ENCODE data around the gene POLR3E. TPM values are rescaled to one million over a fixed set of nuclear protein-coding genes. Genes with fewer than 3 reads are reported as not detected.

POLR3E gene
- polyA plus RNA-seq, 1 donor (not counting 4 experiments of a cell fraction or from before 2014, with no cell fraction given), result 74.0 TPM

- peaks cover 23 to 25% of the 10 kb centered on the region in 2 experiments for H3K36me3 ChIP-seq (ENCODE audit: control insufficient read depth in 2 of 2, extremely low read depth in 1 of 2, insufficient read depth in 2 of 2, low read length in 2 of 2)
Measured at GRCh38 chr16:22255335-22255734, 41.9 kb upstream of the POLR3E start.

GRCh38 chr16:22257440-22257839 is 39.8 kb upstream of the POLR3E start:
- no peak for DNase-seq (ENCODE audit: low read depth, low spot score)
- Histone ChIP-seq H3K27ac (ENCODE audit: control insufficient read depth, insufficient read depth, low read length) (no peak overlapping the region), H3K9ac (ENCODE audit: control insufficient read depth, extremely low read depth, insufficient read depth, low read length) (no peak overlapping the region), H3K4me3 (ENCODE audit: control insufficient read depth in 2 of 3, extremely low read depth in 1 of 3, insufficient read depth in 2 of 3, low read depth in 1 of 3, low read length in 3 of 3) (no peak overlapping the region), H3K4me2 (ENCODE audit: control insufficient read depth, extremely low read depth, insufficient read depth, low read depth, low read length) (no peak overlapping the region), H4K20me1 (ENCODE audit: control insufficient read depth, extremely low read depth, insufficient read depth, low read length) (no peaks in the 10 kb centered on the region), H3K9me3 (ENCODE audit: control insufficient read depth, low read depth, low read length) (no peaks in the 10 kb centered on the region), H3K9me1 (ENCODE audit: control insufficient read depth, extremely low read depth, insufficient read depth, low read length) (no peaks in the 10 kb centered on the region), H2AFZ (ENCODE audit: control insufficient read depth, low read length) (no peak overlapping the region), H3K79me2 (ENCODE audit: control insufficient read depth, insufficient read depth, low read length) (no peaks in the 10 kb centered on the region), H3K27me3 (ENCODE audit: control insufficient read depth, extremely low read depth, insufficient read depth, low read length) (no peaks in the 10 kb centered on the region), H3K4me1 (ENCODE audit: control insufficient read depth, extremely low read depth, insufficient read depth, low read length) (no peaks in the 10 kb centered on the region), H3K36me3 (ENCODE audit: control insufficient read depth in 2 of 2, extremely low read depth in 1 of 2, insufficient read depth in 2 of 2, low read length in 2 of 2) (peaks cover 22 to 26% of the 10 kb centered on the region in 2 experiments)
- dilution Hi-C loops (cut with MboI; ENCODE audit: extremely low pct_ligation_motif_present, low sequenced_read_pairs), result no loop called here
- TF ChIP-seq EZH2 (IDR thresholded peaks at IDR 0.05; ENCODE audit: low read length) (no peak), CTCF (optimal IDR thresholded peaks at IDR 0.05 in 1 of 3, IDR thresholded peaks at IDR 0.05 in 1 of 3, conservative IDR thresholded peaks at IDR 0.05 in 1 of 3; ENCODE audit: extremely low read depth in 1 of 3, insufficient read depth in 2 of 3, low read length in 3 of 3) (no peak)
- FAIRE-seq, result no peak

More at GRCh38 chr16:22255335-22255734, 41.9 kb upstream of the POLR3E start:
- no peak for TF ChIP-seq EZH2 (IDR thresholded peaks at IDR 0.05; ENCODE audit: low read length)
- no peak for TF ChIP-seq CTCF (optimal IDR thresholded peaks at IDR 0.05 in 1 of 3, IDR thresholded peaks at IDR 0.05 in 1 of 3, conservative IDR thresholded peaks at IDR 0.05 in 1 of 3; ENCODE audit: extremely low read depth in 1 of 3, insufficient read depth in 2 of 3, low read length in 3 of 3)
- DNase-seq (ENCODE audit: low read depth, low spot score), result no peak
- Histone ChIP-seq H3K4me3 (ENCODE audit: control insufficient read depth in 2 of 3, extremely low read depth in 1 of 3, insufficient read depth in 2 of 3, low read depth in 1 of 3, low read length in 3 of 3) (no peak overlapping the region), H3K9me3 (ENCODE audit: control insufficient read depth, low read depth, low read length) (no peaks in the 10 kb centered on the region), H3K4me1 (ENCODE audit: control insufficient read depth, extremely low read depth, insufficient read depth, low read length) (no peaks in the 10 kb centered on the region), H3K79me2 (ENCODE audit: control insufficient read depth, insufficient read depth, low read length) (no peaks in the 10 kb centered on the region), H3K4me2 (ENCODE audit: control insufficient read depth, extremely low read depth, insufficient read depth, low read depth, low read length) (no peak overlapping the region), H4K20me1 (ENCODE audit: control insufficient read depth, extremely low read depth, insufficient read depth, low read length) (no peaks in the 10 kb centered on the region), H3K27me3 (ENCODE audit: control insufficient read depth, extremely low read depth, insufficient read depth, low read length) (no peaks in the 10 kb centered on the region), H3K9me1 (ENCODE audit: control insufficient read depth, extremely low read depth, insufficient read depth, low read length) (no peaks in the 10 kb centered on the region), H2AFZ (ENCODE audit: control insufficient read depth, low read length) (no peak overlapping the region), H3K27ac (ENCODE audit: control insufficient read depth, insufficient read depth, low read length) (no peak overlapping the region), H3K9ac (ENCODE audit: control insufficient read depth, extremely low read depth, insufficient read depth, low read length) (no peak overlapping the region)
- no peak for FAIRE-seq
- dilution Hi-C loops (cut with MboI; ENCODE audit: extremely low pct_ligation_motif_present, low sequenced_read_pairs), result no loop called here
